HCT116 (cell line): ENCODE results near the gene NYAP1. TPM values are rescaled to one million over a fixed set of nuclear protein-coding genes. Genes with fewer than 3 reads are reported as not detected.

Experiments
- ATAC-seq: fragments of 200-7000 bp; cut with Tn5 transposase; 2 replicates; pipeline ENCODE4 v1.9.1; 2020; ENCODE audit warnings: mild to moderate bottlenecking, moderate library complexity
- BruUV-seq: library from RNA; stranded (reverse); fragments of 400-500 nt; replicated peaks from 2 replicates; lab custom pipeline; 2021; lab: Mats Ljungman, UMichigan
- CTCF ChIA-PET: fragments of 300-600 bp; sonication (Branson Sonifier 250); formaldehyde crosslinking; loops from one replicate; lab custom pipeline; 2021; ENCODE audit warnings: antibody characterized with exemption; lab: Charles Lee
- POLR2A ChIA-PET: fragments of 300-600, 350-600 bp; sonication (Branson Sonifier 250); formaldehyde crosslinking; loops from one replicate; lab custom pipeline; 2021; ENCODE audit warnings: antibody characterized with exemption; lab: Charles Lee
- RAD21 ChIA-PET, 2 experiments: fragments of 300-600 bp; sonication (Branson Sonifier 250); formaldehyde crosslinking; loops; one replicate each; lab custom pipeline; 2023; ENCODE audit warnings: low total read pairs in 2 of 2; ENCODE audit not compliant: uncharacterized antibody in 2 of 2, unreplicated experiment in 2 of 2, low non-redundant PET in 1 of 2; lab: Charles Lee
- DNase-seq: peaks from one replicate; pipeline ENCODE4 v3.0.0-alpha.2; 2010; ENCODE audit warnings: low read depth, low spot score
- H2AFZ ChIP-seq: fragments of 200-600 bp; shearing (Covaris generic), sonication (generic); 2 replicates; pipeline ENCODE4 v1.6.1; 2017; ENCODE audit warnings: low read depth, mixed run types, mixed read lengths, antibody characterized with exemption, low read length; ENCODE audit not compliant: poor library complexity, severe bottlenecking
- H3K27ac ChIP-seq: 2 replicates; pipeline ENCODE4 v1.5.1; 2012; ENCODE audit warnings: low read depth, low read length
- H3K27me3 ChIP-seq: fragments of 200-600 bp; sonication (generic); 2 replicates; pipeline ENCODE4 v1.6.1; 2016; ENCODE audit warnings: mixed run types, low read length, mixed read lengths; ENCODE audit not compliant: insufficient read depth
- H3K36me3 ChIP-seq, 2 experiments: fragments of 200-500 bp in 1 of 2; fragments of 200-600 bp in 1 of 2; sonication (Bioruptor generic) in 1 of 2; sonication (generic) in 1 of 2; 2 replicates each; pipeline versions ENCODE4 v1.5.1 to v1.6.1; 2014 to 2016; ENCODE audit warnings: low read length in 2 of 2, inconsistent platforms in 1 of 2, mixed read lengths in 1 of 2, mixed run types in 1 of 2; ENCODE audit not compliant: insufficient read depth in 2 of 2, control insufficient read depth in 1 of 2
- H3K4me1 ChIP-seq, 2 experiments: fragments of 200-600 bp in 1 of 2; sonication (generic) in 1 of 2; 2 replicates each; pipeline versions ENCODE4 v1.5.1 to v1.6.1; 2012 to 2017; ENCODE audit warnings: low read length in 2 of 2, inconsistent platforms in 1 of 2, mild to moderate bottlenecking in 1 of 2, mixed read lengths in 1 of 2, mixed run types in 1 of 2, moderate library complexity in 1 of 2; ENCODE audit not compliant: insufficient read depth in 2 of 2, control insufficient read depth in 1 of 2
- H3K4me2 ChIP-seq: fragments of 200-600 bp; sonication (generic); 2 replicates; pipeline ENCODE4 v1.6.1; 2017; ENCODE audit warnings: mixed run types, low read length, mixed read lengths
- H3K4me3 ChIP-seq, 2 experiments: fragments of 200-600 bp in 1 of 2; sonication (generic) in 1 of 2; replicated peaks in 1 of 2; 2 replicates each; pipeline ENCODE4 v1.5.1; 2011 to 2016; ENCODE audit warnings: low read length in 2 of 2, control low read depth in 1 of 2, low read depth in 1 of 2, mild to moderate bottlenecking in 1 of 2, mixed read lengths in 1 of 2, mixed run types in 1 of 2
- H3K79me2 ChIP-seq: fragments of 200-600 bp; sonication (generic); 2 replicates; pipeline ENCODE4 v1.6.1; 2017; ENCODE audit warnings: mild to moderate bottlenecking, mixed run types, low read length, moderate library complexity, mixed read lengths; ENCODE audit not compliant: insufficient read depth
- H3K9ac ChIP-seq: fragments of 200-600 bp; sonication (generic); 2 replicates; pipeline ENCODE4 v1.6.1; 2016; ENCODE audit warnings: low read length, mixed read lengths
- H3K9me2 ChIP-seq: fragments of 200-600 bp; sonication (generic), shearing (Covaris generic); 2 replicates; pipeline ENCODE4 v1.6.1; 2017; ENCODE audit warnings: mixed run types, mild to moderate bottlenecking, moderate library complexity; ENCODE audit not compliant: insufficient read depth
- H3K9me3 ChIP-seq, 2 experiments: fragments of 200-500 bp in 1 of 2; fragments of 200-600 bp in 1 of 2; sonication (Bioruptor generic) in 1 of 2; sonication (generic) in 1 of 2; 2 replicates each; pipeline ENCODE4 v1.6.1; 2014 to 2017; ENCODE audit warnings: low read length in 2 of 2, mixed read lengths in 2 of 2, inconsistent platforms in 1 of 2, low read depth in 1 of 2, mild to moderate bottlenecking in 1 of 2, mixed run types in 1 of 2, moderate library complexity in 1 of 2; ENCODE audit not compliant: control insufficient read depth in 1 of 2, insufficient read depth in 1 of 2
- H4K20me1 ChIP-seq: fragments of 200-600 bp; sonication (generic), shearing (Covaris generic); 2 replicates; pipeline ENCODE4 v1.6.1; 2017; ENCODE audit warnings: mixed run types, mild to moderate bottlenecking, moderate library complexity; ENCODE audit not compliant: insufficient read depth
- CBX3 ChIP-seq: IDR thresholded peaks from 2 replicates; pipeline ENCODE4 v1.6.1; 2012; ENCODE audit warnings: low read depth
- CEBPB ChIP-seq: IDR thresholded peaks from 2 replicates; pipeline ENCODE4 v1.6.1; 2012; ENCODE audit warnings: low read depth
- EGR1 ChIP-seq: IDR thresholded peaks from 2 replicates; pipeline ENCODE4 v1.6.1; 2012; ENCODE audit warnings: low read depth
- ELF1 ChIP-seq: IDR thresholded peaks from 2 replicates; pipeline ENCODE4 v1.6.1; 2012; ENCODE audit warnings: low read depth, borderline replicate concordance
- FOSL1 ChIP-seq: IDR thresholded peaks from 2 replicates; pipeline ENCODE4 v1.6.1; 2012; ENCODE audit warnings: low read depth
- JUND ChIP-seq: IDR thresholded peaks from 2 replicates; pipeline ENCODE4 v1.6.1; 2012
- POLR2A ChIP-seq: IDR thresholded peaks from 2 replicates; pipeline ENCODE4 v1.7.0; 2011; ENCODE audit warnings: borderline replicate concordance; ENCODE audit not compliant: insufficient read depth, insufficient read length; ENCODE audit errors: extremely low read depth
- POLR2AphosphoS5 ChIP-seq: IDR thresholded peaks from 2 replicates; pipeline ENCODE4 v1.6.1; 2011; ENCODE audit warnings: mild to moderate bottlenecking, low read depth, low read length, moderate library complexity
- RAD21 ChIP-seq: IDR thresholded peaks from 2 replicates; pipeline ENCODE4 v1.6.1; 2012; ENCODE audit warnings: low read depth, mild to moderate bottlenecking
- SIN3A ChIP-seq: IDR thresholded peaks from 2 replicates; pipeline ENCODE4 v1.6.1; 2012; ENCODE audit warnings: low read depth
- SP1 ChIP-seq: IDR thresholded peaks from 2 replicates; pipeline ENCODE4 v1.6.1; 2012; ENCODE audit warnings: low read depth
- SRF ChIP-seq: IDR thresholded peaks from 2 replicates; pipeline ENCODE4 v1.6.1; 2012; ENCODE audit warnings: low read depth
- YY1 ChIP-seq: IDR thresholded peaks from 2 replicates; pipeline ENCODE4 v1.6.1; 2011; ENCODE audit warnings: low read length, low read depth, moderate library complexity, mild to moderate bottlenecking; ENCODE audit not compliant: insufficient replicate concordance; ENCODE audit errors: extremely low read depth
- ZFX ChIP-seq: fragments of 450-650 bp; IDR thresholded peaks from 2 replicates; pipeline ENCODE4 v1.6.1; 2017
- ZNF274 ChIP-seq: fragments of 200-500 bp; sonication (Bioruptor generic); IDR thresholded peaks from 2 replicates; pipeline ENCODE4 v1.6.1; 2014; ENCODE audit warnings: mild to moderate bottlenecking, low read depth, low read length, inconsistent platforms
- intact Hi-C: fragments of 100-400 bp; cut with micrococcal nuclease; formaldehyde crosslinking; loops from 2 replicates; pipeline ENCODE4 v1.10.0; 2022
- total RNA-seq: library from RNA; stranded (reverse); gene quantifications from one replicate; pipeline ENCODE4 v1.2.1, GENCODE V29; 2021; ENCODE audit not compliant: unreplicated experiment
- TF ChIP-seq, protein P1 (sequence below): IDR thresholded peaks from 2 replicates; pipeline ENCODE4 v1.6.1; 2012; ENCODE audit warnings: low read depth
- TF ChIP-seq, protein P2 (sequence below): IDR thresholded peaks from 2 replicates; pipeline ENCODE4 v1.6.1; 2012
- TF ChIP-seq, protein P3 (sequence below), 3 experiments: fragments of 200-600 bp in 1 of 3; sonication (generic) in 1 of 3; IDR thresholded peaks in 2 of 3; conservative IDR thresholded peaks in 1 of 3; 2 replicates each; pipeline ENCODE4 v1.5.1; 2012 to 2017; ENCODE audit warnings: low read depth in 2 of 3, low read length in 2 of 3, antibody characterized with exemption in 1 of 3, borderline replicate concordance in 1 of 3, control low read depth in 1 of 3, mild to moderate bottlenecking in 1 of 3, mixed read lengths in 1 of 3, mixed run types in 1 of 3, moderate library complexity in 1 of 3; ENCODE audit not compliant: insufficient read depth in 1 of 3
- TF ChIP-seq, protein P4 (sequence below): IDR thresholded peaks from 2 replicates; pipeline ENCODE4 v1.6.1; 2011; ENCODE audit warnings: mild to moderate bottlenecking, low read length, moderate library complexity; ENCODE audit not compliant: insufficient replicate concordance; ENCODE audit errors: extremely low read depth

NYAP1 gene
- total RNA-seq, 1 experiment from 2014 or later, result 6.7 TPM

DNA sequence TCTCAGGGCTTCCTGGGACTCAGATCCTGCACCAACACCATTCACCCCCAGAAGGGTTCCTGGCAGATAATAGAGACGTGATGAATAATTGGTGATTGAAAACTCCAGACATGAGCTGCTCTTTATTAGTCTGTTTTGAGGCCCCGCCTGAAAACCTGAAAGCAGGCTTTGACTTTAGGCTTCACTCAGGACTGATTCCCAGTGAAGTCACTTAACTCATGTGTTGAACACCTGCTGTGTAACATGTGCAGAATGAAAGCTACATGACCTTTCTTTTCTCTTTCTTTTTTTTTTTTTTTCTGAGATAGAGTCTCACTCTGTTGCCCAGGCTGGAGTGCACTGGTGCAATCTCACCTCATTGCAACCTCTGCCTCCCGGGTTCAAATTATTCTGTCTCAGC is 28.5 kb upstream of the NYAP1 start:
- Histone ChIP-seq H3K9me2 (no peaks in the 10 kb centered on the region), H3K79me2 (no peaks in the 10 kb centered on the region), H2AFZ (no peak overlapping the region), H3K4me2 (no peak overlapping the region), H3K4me1 (peaks cover 6 to 25% of the 10 kb centered on the region in 2 experiments; a peak in 3 of 4 replicates), H4K20me1 (no peaks in the 10 kb centered on the region), H3K9ac (no peak overlapping the region), H3K27ac (no peak overlapping the region), H3K4me3 (no peak overlapping the region), H3K9me3 (no peaks in the 10 kb centered on the region), H3K36me3 (no peaks in the 10 kb centered on the region), H3K27me3 (no peaks in the 10 kb centered on the region)
- no TSS peak for BruUV-seq
- RAD21 ChIA-PET, result no interaction called here
- CTCF ChIA-PET, result interaction anchor here (1.0 to 1.5 kb wide), 2 partner anchors 10 to 11 kb away, joined by 3 read pairs; no protein-coding TSS in a partner anchor
- intact Hi-C loops, result no loop called here
- no peak for ATAC-seq
- no peak for DNase-seq
- POLR2A ChIA-PET, result interaction anchor here (1.2 to 2.4 kb wide), 2 partner anchors 24 to 26 kb away, joined by 5 to 8 read pairs; partner anchors contain the start of genes TSC22D4 and ZCWPW1
- TF ChIP-seq CEBPB (no peak), POLR2A (no peak), EGR1 (no peak), ZFX (no peak), ZNF274 (no peak), FOSL1 (no peak), SIN3A (no peak), ELF1 (no peak), SP1 (no peak), SRF (no peak), POLR2AphosphoS5 (no peak), RAD21 (no peak), YY1 (no peak), CBX3 (no peak), JUND (no peak)
- TF ChIP-seq, protein P1, sequence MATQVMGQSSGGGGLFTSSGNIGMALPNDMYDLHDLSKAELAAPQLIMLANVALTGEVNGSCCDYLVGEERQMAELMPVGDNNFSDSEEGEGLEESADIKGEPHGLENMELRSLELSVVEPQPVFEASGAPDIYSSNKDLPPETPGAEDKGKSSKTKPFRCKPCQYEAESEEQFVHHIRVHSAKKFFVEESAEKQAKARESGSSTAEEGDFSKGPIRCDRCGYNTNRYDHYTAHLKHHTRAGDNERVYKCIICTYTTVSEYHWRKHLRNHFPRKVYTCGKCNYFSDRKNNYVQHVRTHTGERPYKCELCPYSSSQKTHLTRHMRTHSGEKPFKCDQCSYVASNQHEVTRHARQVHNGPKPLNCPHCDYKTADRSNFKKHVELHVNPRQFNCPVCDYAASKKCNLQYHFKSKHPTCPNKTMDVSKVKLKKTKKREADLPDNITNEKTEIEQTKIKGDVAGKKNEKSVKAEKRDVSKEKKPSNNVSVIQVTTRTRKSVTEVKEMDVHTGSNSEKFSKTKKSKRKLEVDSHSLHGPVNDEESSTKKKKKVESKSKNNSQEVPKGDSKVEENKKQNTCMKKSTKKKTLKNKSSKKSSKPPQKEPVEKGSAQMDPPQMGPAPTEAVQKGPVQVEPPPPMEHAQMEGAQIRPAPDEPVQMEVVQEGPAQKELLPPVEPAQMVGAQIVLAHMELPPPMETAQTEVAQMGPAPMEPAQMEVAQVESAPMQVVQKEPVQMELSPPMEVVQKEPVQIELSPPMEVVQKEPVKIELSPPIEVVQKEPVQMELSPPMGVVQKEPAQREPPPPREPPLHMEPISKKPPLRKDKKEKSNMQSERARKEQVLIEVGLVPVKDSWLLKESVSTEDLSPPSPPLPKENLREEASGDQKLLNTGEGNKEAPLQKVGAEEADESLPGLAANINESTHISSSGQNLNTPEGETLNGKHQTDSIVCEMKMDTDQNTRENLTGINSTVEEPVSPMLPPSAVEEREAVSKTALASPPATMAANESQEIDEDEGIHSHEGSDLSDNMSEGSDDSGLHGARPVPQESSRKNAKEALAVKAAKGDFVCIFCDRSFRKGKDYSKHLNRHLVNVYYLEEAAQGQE, result no peak
- TF ChIP-seq, protein P2, sequence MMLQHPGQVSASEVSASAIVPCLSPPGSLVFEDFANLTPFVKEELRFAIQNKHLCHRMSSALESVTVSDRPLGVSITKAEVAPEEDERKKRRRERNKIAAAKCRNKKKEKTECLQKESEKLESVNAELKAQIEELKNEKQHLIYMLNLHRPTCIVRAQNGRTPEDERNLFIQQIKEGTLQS, result no peak
- TF ChIP-seq, protein P3, sequence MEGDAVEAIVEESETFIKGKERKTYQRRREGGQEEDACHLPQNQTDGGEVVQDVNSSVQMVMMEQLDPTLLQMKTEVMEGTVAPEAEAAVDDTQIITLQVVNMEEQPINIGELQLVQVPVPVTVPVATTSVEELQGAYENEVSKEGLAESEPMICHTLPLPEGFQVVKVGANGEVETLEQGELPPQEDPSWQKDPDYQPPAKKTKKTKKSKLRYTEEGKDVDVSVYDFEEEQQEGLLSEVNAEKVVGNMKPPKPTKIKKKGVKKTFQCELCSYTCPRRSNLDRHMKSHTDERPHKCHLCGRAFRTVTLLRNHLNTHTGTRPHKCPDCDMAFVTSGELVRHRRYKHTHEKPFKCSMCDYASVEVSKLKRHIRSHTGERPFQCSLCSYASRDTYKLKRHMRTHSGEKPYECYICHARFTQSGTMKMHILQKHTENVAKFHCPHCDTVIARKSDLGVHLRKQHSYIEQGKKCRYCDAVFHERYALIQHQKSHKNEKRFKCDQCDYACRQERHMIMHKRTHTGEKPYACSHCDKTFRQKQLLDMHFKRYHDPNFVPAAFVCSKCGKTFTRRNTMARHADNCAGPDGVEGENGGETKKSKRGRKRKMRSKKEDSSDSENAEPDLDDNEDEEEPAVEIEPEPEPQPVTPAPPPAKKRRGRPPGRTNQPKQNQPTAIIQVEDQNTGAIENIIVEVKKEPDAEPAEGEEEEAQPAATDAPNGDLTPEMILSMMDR (IDR thresholded peaks at IDR 0.05 in 2 of 3, conservative IDR thresholded peaks at IDR 0.05 in 1 of 3; ENCODE audit: borderline replicate concordance in 1 of 3, insufficient read depth in 1 of 3, low read depth in 2 of 3, low read length in 2 of 3), result no peak
- TF ChIP-seq, protein P4, sequence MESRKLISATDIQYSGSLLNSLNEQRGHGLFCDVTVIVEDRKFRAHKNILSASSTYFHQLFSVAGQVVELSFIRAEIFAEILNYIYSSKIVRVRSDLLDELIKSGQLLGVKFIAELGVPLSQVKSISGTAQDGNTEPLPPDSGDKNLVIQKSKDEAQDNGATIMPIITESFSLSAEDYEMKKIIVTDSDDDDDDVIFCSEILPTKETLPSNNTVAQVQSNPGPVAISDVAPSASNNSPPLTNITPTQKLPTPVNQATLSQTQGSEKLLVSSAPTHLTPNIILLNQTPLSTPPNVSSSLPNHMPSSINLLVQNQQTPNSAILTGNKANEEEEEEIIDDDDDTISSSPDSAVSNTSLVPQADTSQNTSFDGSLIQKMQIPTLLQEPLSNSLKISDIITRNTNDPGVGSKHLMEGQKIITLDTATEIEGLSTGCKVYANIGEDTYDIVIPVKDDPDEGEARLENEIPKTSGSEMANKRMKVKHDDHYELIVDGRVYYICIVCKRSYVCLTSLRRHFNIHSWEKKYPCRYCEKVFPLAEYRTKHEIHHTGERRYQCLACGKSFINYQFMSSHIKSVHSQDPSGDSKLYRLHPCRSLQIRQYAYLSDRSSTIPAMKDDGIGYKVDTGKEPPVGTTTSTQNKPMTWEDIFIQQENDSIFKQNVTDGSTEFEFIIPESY, result no peak
